Measurements from ENCODE around the gene OSBPL1A. TPM values are rescaled to one million over a fixed set of nuclear protein-coding genes. Genes with fewer than 3 reads are reported as not detected.

Gene OSBPL1A
- polyA plus RNA-seq, 1 of the 3 experiments (the other 2 are of a cell fraction): 21.3 TPM

DNA sequence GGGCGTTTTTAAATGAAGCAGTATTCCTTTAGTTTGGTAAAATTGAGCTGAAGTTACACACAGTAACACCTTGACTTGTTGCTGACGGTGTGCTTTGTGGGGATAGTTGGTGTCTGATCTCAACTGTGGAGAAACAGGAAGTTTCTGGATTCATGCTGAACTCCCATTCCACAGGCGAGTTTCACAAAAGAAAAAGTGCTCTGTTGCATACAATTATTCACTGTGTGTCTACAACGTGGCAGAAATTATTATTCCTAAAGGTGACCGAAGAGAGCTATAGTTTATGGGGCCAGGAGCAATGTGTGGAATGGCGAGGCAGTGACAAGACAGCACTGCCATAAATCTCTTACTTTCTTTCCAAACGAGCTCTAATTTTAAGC, 259.2 kb downstream of the OSBPL1A start (continued):
- TF ChIP-seq, protein P1, sequence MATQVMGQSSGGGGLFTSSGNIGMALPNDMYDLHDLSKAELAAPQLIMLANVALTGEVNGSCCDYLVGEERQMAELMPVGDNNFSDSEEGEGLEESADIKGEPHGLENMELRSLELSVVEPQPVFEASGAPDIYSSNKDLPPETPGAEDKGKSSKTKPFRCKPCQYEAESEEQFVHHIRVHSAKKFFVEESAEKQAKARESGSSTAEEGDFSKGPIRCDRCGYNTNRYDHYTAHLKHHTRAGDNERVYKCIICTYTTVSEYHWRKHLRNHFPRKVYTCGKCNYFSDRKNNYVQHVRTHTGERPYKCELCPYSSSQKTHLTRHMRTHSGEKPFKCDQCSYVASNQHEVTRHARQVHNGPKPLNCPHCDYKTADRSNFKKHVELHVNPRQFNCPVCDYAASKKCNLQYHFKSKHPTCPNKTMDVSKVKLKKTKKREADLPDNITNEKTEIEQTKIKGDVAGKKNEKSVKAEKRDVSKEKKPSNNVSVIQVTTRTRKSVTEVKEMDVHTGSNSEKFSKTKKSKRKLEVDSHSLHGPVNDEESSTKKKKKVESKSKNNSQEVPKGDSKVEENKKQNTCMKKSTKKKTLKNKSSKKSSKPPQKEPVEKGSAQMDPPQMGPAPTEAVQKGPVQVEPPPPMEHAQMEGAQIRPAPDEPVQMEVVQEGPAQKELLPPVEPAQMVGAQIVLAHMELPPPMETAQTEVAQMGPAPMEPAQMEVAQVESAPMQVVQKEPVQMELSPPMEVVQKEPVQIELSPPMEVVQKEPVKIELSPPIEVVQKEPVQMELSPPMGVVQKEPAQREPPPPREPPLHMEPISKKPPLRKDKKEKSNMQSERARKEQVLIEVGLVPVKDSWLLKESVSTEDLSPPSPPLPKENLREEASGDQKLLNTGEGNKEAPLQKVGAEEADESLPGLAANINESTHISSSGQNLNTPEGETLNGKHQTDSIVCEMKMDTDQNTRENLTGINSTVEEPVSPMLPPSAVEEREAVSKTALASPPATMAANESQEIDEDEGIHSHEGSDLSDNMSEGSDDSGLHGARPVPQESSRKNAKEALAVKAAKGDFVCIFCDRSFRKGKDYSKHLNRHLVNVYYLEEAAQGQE (IDR thresholded peaks at IDR 0.05; ENCODE audit: low read depth, low read length): no peak
- TF ChIP-seq NFIC (IDR thresholded peaks at IDR 0.05; ENCODE audit: borderline replicate concordance) (no peak), TEAD4 (IDR thresholded peaks at IDR 0.05; ENCODE audit: borderline replicate concordance, insufficient read depth) (no peak)

- ChIA-PET CTCF (interaction anchor here (1.0 kb wide), 1 partner anchor 352 kb away, joined by 4 read pairs; no protein-coding TSS in a partner anchor), POLR2A (no interaction called here)
- Histone ChIP-seq H3K4me3 (ENCODE audit: low read depth in 2 of 2, low read length in 1 of 2) (no peak overlapping the region), H3K27me3 (ENCODE audit: insufficient read depth) (no peaks in the 10 kb centered on the region), H3K27ac (ENCODE audit: low read depth in 2 of 2, low read length in 1 of 2) (no peak overlapping the region), H3K9me3 (no peaks in the 10 kb centered on the region), H3K4me1 (ENCODE audit: control insufficient read depth in 1 of 2, insufficient read depth in 2 of 2, low read depth in 1 of 2, low read length in 1 of 2) (peaks cover 0 to 4% of the 10 kb centered on the region in 2 experiments; a peak in 1 of 4 replicates), H3F3A (replicated peaks; ENCODE audit: insufficient read depth) (peaks cover 7% of the 10 kb centered on the region), H3K9me2 (no peaks in the 10 kb centered on the region), H3K79me2 (ENCODE audit: insufficient read depth) (peaks cover 14% of the 10 kb centered on the region), H2AFZ (ENCODE audit: low read depth) (no peak overlapping the region), H3K36me3 (replicated peaks in 1 of 2; ENCODE audit: control insufficient read depth in 1 of 2, insufficient read depth in 2 of 2, low read length in 1 of 2) (peaks cover 14 to 17% of the 10 kb centered on the region in 2 experiments), H3K4me2 (no peak overlapping the region), H4K20me1 (ENCODE audit: insufficient read depth) (no peaks in the 10 kb centered on the region), H3K9ac (no peak overlapping the region)
- DNase-seq: no peak
- WGBS (ENCODE audit: low lambda C conversion rate): 85% methylated on average over 3 of the region's 3 CpGs
- TF ChIP-seq, protein P2, sequence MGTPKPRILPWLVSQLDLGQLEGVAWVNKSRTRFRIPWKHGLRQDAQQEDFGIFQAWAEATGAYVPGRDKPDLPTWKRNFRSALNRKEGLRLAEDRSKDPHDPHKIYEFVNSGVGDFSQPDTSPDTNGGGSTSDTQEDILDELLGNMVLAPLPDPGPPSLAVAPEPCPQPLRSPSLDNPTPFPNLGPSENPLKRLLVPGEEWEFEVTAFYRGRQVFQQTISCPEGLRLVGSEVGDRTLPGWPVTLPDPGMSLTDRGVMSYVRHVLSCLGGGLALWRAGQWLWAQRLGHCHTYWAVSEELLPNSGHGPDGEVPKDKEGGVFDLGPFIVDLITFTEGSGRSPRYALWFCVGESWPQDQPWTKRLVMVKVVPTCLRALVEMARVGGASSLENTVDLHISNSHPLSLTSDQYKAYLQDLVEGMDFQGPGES (IDR thresholded peaks at IDR 0.05; ENCODE audit: low read depth, low read length): no peak
- TF ChIP-seq USF2 (IDR thresholded peaks at IDR 0.05; ENCODE audit: borderline replicate concordance, low read depth, low read length) (no peak), CTCF (IDR thresholded peaks at IDR 0.05) (no peak), MEF2A (IDR thresholded peaks at IDR 0.05; ENCODE audit: borderline replicate concordance, low read depth) (no peak), EZH2phosphoT487 (IDR thresholded peaks at IDR 0.05; ENCODE audit: borderline replicate concordance, low read depth) (no peak), USF1 (IDR thresholded peaks at IDR 0.05; ENCODE audit: borderline replicate concordance, low read depth) (no peak), NRF1 (IDR thresholded peaks at IDR 0.05; ENCODE audit: low read depth, low read length) (no peak), TAF1 (IDR thresholded peaks at IDR 0.05; ENCODE audit: borderline replicate concordance, low read depth, low read length) (no peak), GABPA (IDR thresholded peaks at IDR 0.05; ENCODE audit: low read depth) (no peak), RCOR1 (IDR thresholded peaks at IDR 0.05; ENCODE audit: low read length) (no peak), TEAD4 (IDR thresholded peaks at IDR 0.05; ENCODE audit: borderline replicate concordance, insufficient read depth) (no peak), FOXM1 (IDR thresholded peaks at IDR 0.05; ENCODE audit: low read depth) (no peak), SIN3A (IDR thresholded peaks at IDR 0.05; ENCODE audit: borderline replicate concordance, low read depth, low read length) (no peak), NFIC (IDR thresholded peaks at IDR 0.05; ENCODE audit: borderline replicate concordance) (no peak), PBX3 (IDR thresholded peaks at IDR 0.05) (no peak)
- TF ChIP-seq, protein P3, sequence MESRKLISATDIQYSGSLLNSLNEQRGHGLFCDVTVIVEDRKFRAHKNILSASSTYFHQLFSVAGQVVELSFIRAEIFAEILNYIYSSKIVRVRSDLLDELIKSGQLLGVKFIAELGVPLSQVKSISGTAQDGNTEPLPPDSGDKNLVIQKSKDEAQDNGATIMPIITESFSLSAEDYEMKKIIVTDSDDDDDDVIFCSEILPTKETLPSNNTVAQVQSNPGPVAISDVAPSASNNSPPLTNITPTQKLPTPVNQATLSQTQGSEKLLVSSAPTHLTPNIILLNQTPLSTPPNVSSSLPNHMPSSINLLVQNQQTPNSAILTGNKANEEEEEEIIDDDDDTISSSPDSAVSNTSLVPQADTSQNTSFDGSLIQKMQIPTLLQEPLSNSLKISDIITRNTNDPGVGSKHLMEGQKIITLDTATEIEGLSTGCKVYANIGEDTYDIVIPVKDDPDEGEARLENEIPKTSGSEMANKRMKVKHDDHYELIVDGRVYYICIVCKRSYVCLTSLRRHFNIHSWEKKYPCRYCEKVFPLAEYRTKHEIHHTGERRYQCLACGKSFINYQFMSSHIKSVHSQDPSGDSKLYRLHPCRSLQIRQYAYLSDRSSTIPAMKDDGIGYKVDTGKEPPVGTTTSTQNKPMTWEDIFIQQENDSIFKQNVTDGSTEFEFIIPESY (IDR thresholded peaks at IDR 0.05; ENCODE audit: borderline replicate concordance, low read depth): no peak
- TF ChIP-seq, protein P4, sequence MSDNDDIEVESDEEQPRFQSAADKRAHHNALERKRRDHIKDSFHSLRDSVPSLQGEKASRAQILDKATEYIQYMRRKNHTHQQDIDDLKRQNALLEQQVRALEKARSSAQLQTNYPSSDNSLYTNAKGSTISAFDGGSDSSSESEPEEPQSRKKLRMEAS (IDR thresholded peaks at IDR 0.05; ENCODE audit: low read depth): no peak
Measured at GRCh38 chr18:24136967-24137373, 260.7 kb downstream of the OSBPL1A start.

Data from SK-N-SH (cell line).